GM21576 (cell line): Measurements from ENCODE around the gene NQO1.

Source experiments
- ATAC-seq: cut with Tn5 transposase; IDR thresholded peaks from one replicate; pipeline ENCODE4 v1.9.1; 2021; ENCODE audit warnings: mild to moderate bottlenecking, moderate library complexity; ENCODE audit not compliant: unreplicated experiment

Gene NQO1

GRCh38 chr16:69707920-69708683 lies 18.3 kb downstream of the NQO1 start:
- ATAC-seq, result no peak

GRCh38 chr16:69706975-69707340 lies 19.4 kb downstream of the NQO1 start:
- no peak for ATAC-seq

GRCh38 chr16:69706256-69706974 lies 19.9 kb downstream of the NQO1 start:
- no peak for ATAC-seq

DNA sequence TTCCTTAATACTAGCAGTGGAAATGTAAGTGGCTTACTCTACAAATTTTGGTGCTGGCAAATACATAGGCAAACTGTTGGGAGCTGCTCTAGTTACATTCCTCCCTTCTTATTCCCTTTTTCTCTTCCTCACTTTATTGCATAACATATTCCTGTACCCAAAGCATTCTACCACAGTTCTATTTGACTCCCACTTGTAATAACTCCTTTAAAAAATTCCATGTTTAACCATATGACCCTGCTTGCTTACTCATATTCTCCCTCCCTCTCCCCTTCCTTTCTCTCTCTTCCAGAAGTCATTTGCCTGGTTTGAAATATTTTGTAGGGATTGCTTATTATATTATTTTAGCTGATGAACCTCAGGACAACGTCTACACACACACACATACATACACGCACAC lies 22.7 kb downstream of the NQO1 start:
- ATAC-seq, result no peak

GRCh38 chr16:69701866-69702265 lies 24.5 kb downstream of the NQO1 start:
- no peak for ATAC-seq

DNA sequence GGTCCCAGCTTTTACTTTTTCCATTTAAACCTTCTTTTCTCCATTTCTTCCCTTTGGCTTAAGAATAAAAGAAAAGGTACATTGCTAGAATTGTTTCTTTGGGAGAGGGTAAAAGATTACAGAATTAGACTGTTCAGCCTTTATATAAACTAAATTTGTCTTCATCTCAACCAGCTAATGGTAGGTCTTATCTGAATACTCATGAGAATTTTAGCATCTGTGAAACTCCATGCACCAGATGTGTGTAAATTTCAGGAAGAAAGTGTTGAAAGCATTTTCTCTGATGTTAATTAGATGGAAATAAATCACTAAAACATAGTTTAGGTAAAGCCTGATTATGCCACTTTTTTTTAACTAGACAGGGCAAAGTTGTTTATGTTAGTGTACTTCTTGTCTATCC lies 24.9 kb downstream of the NQO1 start:
- no peak for ATAC-seq

DNA sequence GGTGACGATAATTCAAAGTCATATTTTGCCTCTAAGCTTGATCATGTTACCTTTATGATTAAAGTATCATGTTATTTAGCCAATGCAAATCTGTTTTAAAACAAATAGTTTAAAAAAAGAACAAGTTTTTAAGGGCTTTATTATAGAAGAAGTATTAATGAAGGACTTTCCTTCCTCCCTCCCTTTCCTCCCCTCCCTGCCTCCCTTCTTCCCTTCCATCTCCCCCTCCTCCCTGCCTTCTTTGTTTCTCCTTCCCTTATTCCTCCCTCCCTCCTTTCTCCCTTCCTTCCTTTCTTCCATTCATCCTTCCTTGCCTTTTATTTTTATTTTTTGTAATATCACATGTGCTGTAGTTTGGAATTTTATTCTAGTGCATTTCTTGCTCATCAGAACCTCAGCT lies 26.4 kb downstream of the NQO1 start:
- no peak for ATAC-seq

- ATAC-seq, result no peak
Measured at GRCh38 chr16:69698404-69698803, 28.0 kb downstream of the NQO1 start.

DNA sequence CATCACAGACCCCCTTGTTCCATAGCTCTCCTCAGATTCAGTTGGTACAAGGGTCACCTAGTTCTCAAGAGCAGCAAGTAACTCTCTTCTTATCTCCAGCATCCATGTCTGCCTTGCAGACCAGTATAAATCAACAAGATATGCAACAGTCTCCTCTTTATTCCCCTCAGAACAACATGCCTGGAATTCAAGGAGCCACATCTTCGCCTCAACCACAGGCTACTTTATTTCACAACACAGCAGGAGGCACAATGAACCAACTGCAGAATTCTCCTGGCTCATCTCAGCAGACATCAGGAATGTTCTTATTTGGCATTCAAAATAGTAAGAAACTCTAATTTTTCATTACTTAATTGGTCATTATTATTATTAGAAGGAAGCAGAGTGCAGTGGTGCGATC lies 32.4 kb downstream of the NQO1 start:
- no peak for ATAC-seq

DNA sequence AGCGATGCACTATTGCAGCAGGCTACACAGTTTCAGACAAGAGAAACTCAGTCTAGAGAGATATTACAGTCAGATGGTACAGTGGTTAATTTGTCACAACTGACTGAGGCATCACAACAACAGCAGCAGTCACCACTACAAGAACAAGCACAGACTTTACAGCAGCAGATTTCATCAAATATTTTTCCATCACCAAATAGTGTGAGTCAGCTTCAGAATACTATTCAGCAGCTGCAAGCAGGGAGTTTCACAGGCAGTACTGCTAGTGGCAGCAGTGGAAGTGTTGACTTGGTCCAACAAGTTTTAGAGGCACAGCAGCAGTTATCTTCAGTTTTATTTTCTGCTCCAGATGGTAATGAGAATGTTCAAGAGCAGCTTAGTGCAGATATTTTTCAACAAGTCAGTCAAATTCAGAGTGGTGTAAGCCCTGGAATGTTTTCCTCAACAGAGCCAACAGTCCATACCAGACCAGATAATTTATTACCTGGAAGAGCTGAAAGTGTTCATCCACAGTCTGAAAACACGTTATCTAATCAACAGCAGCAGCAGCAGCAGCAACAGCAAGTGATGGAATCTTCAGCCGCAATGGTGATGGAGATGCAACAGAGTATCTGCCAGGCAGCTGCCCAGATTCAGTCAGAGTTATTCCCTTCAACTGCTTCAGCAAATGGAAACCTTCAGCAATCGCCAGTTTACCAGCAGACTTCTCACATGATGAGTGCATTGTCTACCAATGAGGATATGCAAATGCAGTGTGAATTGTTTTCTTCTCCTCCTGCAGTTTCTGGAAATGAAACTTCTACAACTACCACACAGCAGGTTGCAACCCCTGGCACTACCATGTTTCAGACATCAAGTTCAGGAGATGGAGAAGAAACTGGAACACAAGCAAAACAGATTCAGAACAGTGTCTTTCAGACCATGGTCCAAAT lies 34.1 kb downstream of the NQO1 start:
- no peak for ATAC-seq

GRCh38 chr16:69688589-69688988 lies 37.8 kb downstream of the NQO1 start:
- ATAC-seq, result no peak

DNA sequence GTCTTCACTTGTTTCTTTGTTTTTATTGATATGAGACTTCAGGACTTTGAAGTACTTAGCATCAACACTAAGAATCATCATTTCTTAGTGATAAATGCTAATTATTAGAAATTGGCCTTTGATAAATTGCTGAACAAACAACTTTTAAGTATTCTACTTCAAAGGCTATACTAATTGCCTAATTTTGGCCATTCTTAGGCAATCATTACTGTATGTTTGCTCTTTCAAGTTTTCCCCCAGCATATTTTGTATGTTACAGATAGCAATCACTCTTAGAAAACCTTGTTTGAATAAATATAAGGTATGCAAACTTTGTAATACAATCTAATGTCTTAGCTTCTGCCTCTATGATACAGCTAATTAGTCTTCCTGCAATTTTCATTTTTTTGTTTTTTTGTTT lies 46.0 kb downstream of the NQO1 start:
- ATAC-seq, result no peak

DNA sequence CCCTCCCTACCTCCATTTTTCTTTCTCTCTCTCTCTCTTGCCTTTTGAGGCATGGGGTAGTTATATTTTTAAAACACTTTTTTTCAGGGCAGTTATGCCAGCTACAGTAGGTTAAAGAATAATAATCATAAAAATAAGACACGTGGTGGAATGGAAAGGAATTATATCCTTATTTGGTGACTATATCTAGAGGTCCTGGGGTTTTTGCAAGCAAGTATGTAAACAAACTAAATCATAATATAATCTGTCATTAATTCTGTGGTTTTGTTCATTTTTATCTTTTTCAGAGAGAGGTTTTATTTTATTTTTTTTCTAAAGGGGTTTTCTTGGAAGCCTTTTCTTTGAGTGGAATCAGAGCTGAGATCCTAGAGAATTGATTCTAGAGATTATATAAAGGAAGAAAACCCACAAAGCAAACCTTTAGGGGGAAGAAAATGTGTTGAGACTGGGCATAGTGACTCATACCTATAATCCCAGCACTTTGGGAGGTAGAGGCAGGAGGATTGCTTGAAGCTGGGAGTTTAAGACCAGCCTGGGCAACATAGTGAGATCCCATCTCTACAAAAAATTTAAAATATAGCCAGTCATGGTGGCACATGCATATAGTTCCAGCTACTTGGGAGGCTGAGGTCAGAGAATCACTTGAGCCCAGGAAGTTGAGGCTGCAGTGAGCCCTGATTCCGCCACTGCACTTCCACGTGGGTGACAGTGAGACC lies 53.2 kb downstream of the NQO1 start:
- no peak for ATAC-seq

DNA sequence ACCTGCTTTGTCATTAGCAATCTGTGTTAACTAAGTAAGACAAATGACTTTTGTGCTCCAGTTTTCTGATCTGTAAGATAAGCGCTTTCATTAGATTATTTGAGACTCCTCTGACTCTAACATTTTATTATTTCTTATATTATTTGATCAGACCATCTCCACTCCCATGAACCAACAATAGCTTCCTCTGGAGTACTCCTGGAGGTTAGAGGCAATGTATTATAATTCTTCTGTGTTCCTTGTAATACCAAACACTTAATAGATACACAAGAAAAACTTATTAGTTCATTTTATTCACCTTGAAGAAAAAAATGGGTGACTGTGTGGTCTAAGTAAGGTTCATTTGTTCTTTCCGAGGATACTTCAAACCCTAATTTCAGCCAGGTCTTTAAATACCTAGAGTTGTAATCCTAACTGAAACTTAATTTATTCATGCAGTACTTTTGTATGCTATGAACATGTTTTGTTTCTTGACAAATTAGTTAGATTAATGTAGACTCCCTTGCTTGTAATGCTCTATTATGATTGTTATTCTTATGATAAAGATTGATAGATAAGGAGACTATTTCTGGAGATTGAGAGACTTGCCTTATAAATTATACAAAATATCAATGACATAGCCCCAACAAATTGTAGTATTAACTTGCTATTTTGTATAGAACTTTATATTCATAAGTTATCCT lies 53.9 kb downstream of the NQO1 start:
- no peak for ATAC-seq

DNA sequence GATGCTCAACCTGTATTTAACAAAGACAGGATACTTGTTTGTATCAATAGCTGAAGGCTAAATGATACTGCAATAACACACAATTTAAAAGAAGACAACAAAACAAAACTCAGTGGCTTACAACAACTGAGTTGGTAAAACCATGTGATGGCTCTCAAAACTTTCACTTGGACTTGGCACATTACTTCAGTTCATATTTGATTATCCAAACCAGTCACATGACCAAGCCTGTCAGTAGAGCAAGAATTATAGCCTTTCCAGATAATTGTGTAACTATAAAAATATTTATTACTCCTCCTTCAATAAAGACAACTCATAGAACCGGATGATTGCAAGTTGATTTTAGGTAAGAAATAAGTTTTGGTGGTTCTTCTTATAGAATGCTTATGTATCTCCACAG lies 56.8 kb downstream of the NQO1 start:
- ATAC-seq, result no peak

DNA sequence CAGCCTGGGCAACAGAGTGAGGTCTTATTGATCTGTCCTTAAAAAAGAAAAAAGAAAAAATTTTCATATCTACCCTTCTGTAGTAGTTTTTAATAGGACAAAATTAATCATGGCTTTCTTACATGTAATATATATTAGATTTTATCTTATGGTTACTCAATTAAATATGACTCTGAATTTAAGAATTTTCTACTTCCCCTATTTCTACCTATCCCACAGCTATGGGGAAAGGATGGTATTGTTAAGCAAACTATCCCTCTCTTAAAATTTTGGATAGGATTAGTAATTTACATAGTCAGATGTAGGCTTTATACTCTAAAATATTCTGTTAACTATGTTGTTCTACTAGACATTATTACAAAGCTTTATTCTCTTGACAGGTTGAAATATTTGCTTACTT lies 62.5 kb downstream of the NQO1 start:
- ATAC-seq, result no peak

GRCh38 chr16:69662901-69663300 lies 63.5 kb downstream of the NQO1 start:
- no peak for ATAC-seq

- ATAC-seq, result no peak
Measured at GRCh38 chr16:69660166-69660565, 66.2 kb downstream of the NQO1 start.
